Measurements from ENCODE around the gene SH3RF3. TPM values are rescaled to one million over a fixed set of nuclear protein-coding genes. Genes with fewer than 3 reads are reported as not detected.
A peak's percentile ranks its signal among the peaks of the same experiment; 100 is the strongest.
"Not testable (repeated sequence)": the region's sequence is repeated elsewhere in the genome, so short reads cannot be mapped to it uniquely, and the experiment has no call there.

Gene SH3RF3
- total RNA-seq, 1 donor from 2014 or later = 35.8 TPM

GRCh38 chr2:109117780-109118179 is 11.2 kb upstream of the SH3RF3 start:
- no peak for DNase-seq (ENCODE audit: extremely low read depth, low read depth, low spot score)

DNA sequence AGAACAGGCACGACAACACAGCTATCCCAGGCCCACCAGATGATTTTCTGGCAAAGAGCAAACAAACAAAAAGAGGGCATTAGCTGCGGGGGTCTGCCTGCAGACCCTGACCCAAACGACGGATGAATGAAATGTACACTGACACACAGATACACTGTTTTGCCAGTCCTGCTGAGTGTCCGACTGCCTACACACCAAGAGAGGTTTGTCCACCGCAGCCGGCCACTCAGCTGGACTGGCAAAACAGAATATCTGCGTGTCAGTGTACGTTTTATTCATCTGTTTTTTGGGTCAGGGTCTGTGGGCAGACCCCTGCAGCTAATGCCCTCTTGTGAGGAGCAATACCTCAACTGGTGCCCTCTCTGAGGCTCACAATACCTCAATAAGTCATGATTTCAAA is 10.7 kb upstream of the SH3RF3 start:
- no peak for DNase-seq (ENCODE audit: extremely low read depth, low read depth, low spot score)

DNA sequence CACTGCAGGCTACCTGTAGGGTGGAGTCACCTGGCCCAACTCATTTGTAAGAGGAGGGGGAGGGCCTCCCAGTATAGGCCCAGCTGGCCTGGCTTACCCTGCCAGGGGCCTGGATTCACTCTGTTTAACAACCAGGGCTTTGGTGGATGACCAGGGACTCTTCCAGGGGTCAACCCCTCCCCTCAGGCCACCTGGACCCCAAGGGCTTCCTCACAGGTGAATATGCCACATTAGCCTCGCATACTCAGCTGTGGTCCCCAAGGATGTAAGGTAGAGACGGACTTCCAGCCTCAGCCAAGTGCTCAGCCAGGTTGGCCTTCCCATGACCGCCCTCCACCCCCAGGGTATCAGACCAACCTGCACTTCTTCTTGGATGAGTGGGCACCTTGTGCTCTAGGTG is 8.8 kb upstream of the SH3RF3 start:
- DNase-seq (ENCODE audit: extremely low read depth, low read depth, low spot score) = no peak

- DNase-seq (ENCODE audit: extremely low read depth, low read depth, low spot score) = not testable (repeated sequence)
Observed at GRCh38 chr2:109120686-109121085, 8.3 kb upstream of the SH3RF3 start.

- no peak for DNase-seq (ENCODE audit: extremely low read depth, low read depth, low spot score)
Observed at GRCh38 chr2:109123586-109124201, 5.3 kb upstream of the SH3RF3 start.

- DNase-seq (ENCODE audit: extremely low read depth, low read depth, low spot score) = no peak
Observed at GRCh38 chr2:109124982-109125592, 3.9 kb upstream of the SH3RF3 start.

GRCh38 chr2:109125593-109126500 is 3.2 kb upstream of the SH3RF3 start:
- DNase-seq (ENCODE audit: extremely low read depth, low read depth, low spot score) = no peak

DNA sequence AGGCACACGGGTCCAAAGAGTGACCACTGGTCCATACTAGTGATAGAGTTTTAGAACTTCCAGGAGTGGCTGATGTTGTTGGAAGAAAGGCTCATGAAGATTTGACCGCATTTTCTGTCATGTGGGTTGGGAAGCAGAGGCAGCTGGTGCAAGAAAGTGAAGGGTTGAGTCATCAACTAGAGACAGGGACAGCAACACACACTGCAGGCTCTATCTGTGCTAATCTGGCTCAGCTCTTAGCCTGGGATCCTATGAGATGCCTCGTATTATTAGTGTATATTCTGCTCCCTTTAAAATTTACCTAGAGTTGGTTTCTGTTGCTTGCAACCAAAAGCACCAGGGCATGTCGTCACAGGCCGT is 2.5 kb upstream of the SH3RF3 start:
- no peak for DNase-seq (ENCODE audit: extremely low read depth, low read depth, low spot score)

DNA sequence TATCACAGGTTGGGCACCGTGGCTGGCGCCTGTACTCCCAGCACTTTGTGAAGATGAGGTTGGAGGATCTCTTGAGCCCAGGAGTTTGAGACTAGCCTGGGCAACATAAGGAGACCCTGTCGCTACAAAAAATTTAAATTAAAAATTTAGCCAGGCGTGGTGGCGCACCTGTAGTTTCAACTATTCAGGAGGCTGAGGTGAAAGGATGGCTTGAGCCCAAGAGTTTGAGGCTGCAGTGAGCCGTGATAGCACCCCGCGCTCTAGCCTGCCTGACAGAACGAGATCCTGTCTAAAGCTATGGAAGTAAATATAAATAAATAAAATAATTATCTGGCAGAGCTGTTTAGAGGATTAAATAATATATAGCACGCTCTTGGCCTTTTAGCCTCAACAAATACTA is 1.4 kb upstream of the SH3RF3 start:
- no peak for DNase-seq (ENCODE audit: extremely low read depth, low read depth, low spot score)

DNA sequence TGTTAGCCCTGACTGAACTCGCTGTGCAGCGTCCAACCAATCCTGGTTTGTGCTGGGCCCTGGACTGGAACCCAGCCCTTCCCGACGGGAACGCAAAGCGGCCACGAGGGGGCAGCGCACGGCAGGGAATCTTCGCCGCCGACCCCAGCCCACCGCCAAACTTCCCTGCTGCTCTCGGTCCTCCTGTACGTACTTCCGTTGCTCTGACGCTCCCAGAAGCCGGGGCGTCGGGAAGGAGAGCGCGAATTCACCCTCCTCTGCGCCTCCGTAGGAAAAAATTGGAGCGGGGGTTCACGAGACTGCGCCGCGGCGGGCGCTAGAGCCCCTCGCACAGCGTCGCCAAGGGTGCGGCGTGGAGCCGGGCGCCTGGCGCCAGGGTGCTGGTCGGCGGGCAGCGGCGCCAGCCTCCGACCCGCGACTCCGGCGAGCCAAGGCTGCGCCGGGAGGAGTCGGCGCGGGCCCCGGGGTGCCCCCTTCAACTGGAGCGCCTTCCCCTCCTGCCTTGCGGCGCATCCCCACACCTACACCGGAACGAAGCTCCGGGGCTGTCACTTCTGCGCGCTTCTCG is 873 bp upstream of the SH3RF3 start:
- DNase-seq (ENCODE audit: extremely low read depth, low read depth, low spot score) = peak; percentile 33

- no peak for DNase-seq (ENCODE audit: extremely low read depth, low read depth, low spot score)
Observed at GRCh38 chr2:109129356-109129920, 433 bp downstream of the SH3RF3 start.

DNA sequence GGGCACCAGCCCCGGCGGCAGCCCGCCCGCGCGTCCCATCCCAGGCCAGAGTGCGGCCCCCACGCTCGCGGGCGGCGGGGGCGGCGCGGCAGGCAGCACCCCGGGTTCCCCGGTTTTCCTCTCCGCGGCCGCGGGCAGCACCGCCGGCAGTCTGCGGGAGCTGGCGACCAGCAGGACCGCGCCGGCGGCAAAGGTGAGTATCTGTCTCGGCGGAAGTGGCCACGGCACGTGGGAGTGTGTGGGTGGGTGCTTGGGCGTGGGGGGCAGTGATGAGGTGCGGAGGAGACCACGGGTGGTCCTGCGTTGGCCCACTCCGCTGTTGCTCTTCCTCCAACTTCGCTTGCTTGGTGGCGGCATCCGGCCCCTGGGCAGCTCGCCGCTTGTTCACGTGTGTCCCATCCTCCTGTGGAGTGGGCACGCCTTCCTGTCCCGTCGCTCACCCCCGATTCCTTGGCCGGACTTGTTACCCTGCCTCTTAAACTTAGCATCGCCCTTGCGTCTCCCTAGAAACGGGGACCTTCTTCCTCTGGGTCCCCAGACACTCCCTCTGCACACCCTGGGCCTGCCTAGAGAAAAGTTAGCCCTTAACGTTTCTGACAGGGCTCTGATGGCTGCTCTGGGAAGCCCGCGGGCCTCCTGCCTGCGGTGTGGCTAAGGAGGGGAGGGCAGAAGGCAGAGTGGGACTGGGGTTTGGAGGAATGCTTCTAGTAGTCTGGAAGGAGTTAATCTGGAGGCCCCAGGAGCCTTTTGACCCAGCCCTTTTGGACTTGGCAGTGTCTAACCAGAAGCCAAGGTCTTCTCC is 1.1 kb downstream of the SH3RF3 start:
- DNase-seq (ENCODE audit: extremely low read depth, low read depth, low spot score) = no peak

GRCh38 chr2:109130723-109130995 is 1.7 kb downstream of the SH3RF3 start:
- no peak for DNase-seq (ENCODE audit: extremely low read depth, low read depth, low spot score)

- DNase-seq (ENCODE audit: extremely low read depth, low read depth, low spot score) = no peak
Observed at GRCh38 chr2:109131777-109132176, 2.8 kb downstream of the SH3RF3 start.

GRCh38 chr2:109132626-109133025 is 3.6 kb downstream of the SH3RF3 start:
- no peak for DNase-seq (ENCODE audit: extremely low read depth, low read depth, low spot score)

DNA sequence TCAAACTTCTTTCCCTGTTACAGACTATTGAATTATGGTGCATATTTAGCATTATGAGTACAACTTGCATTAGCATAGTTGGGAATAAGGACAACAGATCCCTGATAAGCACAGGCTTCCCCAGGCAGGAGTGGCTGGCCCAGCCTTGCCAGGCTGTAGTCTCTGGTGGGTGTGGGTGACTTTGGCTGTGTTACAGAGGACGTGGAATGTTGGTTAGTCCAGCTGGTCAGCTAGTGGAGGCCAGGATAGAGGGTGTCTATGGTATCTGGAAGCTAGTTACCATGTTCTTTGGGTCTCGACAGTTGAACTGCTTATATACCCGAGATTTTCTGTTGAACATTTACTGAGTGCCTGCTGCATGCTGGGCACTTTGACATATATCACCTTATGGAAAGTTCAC is 4.7 kb downstream of the SH3RF3 start:
- DNase-seq (ENCODE audit: extremely low read depth, low read depth, low spot score) = no peak

DNA sequence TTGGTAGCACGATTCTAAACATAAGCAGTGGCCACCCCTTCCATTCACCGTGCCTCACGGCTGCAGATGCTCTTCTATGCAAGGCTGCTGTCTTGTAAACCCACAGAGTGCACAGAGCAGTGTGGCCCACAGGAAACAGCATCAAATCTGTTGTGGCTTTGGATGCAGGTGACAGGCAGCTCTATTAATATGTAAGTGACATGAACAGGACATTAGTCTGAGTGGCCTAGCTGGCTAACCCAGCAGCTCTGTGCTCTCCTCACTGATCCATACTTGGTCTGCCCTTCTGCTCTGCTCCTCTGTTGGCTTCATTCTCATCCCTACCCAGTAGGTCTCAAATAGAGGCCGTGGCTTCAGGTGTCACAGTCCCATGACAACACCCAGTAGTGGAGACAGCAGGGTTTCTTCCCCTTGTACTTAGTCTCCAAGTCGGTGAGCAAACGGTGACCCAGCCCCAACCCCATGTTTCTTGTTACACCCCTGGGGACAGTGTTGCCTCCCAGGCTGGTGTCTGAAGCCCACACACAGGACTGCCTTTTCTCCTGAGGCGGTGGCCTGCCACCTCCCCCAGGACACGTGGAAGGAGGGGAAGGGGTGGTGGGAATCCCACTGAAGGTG is 5.8 kb downstream of the SH3RF3 start:
- DNase-seq (ENCODE audit: extremely low read depth, low read depth, low spot score) = no peak

- DNase-seq (ENCODE audit: extremely low read depth, low read depth, low spot score) = no peak
Observed at GRCh38 chr2:109135359-109136197, 6.6 kb downstream of the SH3RF3 start.

DNA sequence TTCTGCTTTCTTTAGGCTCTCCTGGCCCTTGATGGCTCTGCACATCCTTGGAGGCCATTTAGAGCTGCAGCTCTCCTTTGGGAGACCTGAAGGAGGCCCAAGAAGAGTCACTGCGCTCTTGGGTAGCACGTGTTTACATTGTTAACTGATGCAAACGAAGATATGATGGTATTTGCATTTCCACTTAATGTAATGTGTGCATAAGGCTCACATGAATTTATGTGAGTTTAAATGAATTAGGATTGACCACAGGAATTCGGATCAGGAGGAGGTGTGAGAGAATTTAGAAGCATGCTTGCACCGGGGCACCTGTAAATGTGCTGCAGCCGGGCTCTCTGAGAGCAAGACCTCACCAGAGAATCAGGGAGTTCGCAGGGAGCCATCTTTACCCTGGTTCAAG is 7.5 kb downstream of the SH3RF3 start:
- DNase-seq (ENCODE audit: extremely low read depth, low read depth, low spot score) = no peak
